ENCODE results near the gene PTPN14.

- no peak for TF ChIP-seq CTCF (IDR thresholded peaks at IDR 0.05)
- no peak for TF ChIP-seq ATF2 (CRISPR knock-in tag; IDR thresholded peaks at IDR 0.05; ENCODE audit: borderline replicate concordance, low read depth)
- no peak for TF ChIP-seq IRF1 (CRISPR knock-in tag; IDR thresholded peaks at IDR 0.05)
- no peak for TF ChIP-seq USF2 (CRISPR knock-in tag; IDR thresholded peaks at IDR 0.05)
These were observed 198.6 kb downstream of the PTPN14 start for GRCh38 chr1:214352838-214353237.
